HepG2 (cell line): ENCODE results near the gene COX4I2. TPM values are rescaled to one million over a fixed set of nuclear protein-coding genes. Genes with fewer than 3 reads are reported as not detected.

Experiments
- BRD4 ChIP-seq: sonication (generic); formaldehyde crosslinking; IDR thresholded peaks from 2 replicates; pipeline ENCODE4 v1.4.0; 2020; ENCODE audit warnings: missing genetic modification reagents
- DBP ChIP-seq: sonication (generic); formaldehyde crosslinking; IDR thresholded peaks from 2 replicates; pipeline ENCODE4 v1.4.0; 2020; ENCODE audit warnings: missing genetic modification reagents; ENCODE audit errors: not compliant biosample characterization
- IRF1 ChIP-seq: sonication (generic); formaldehyde crosslinking; IDR thresholded peaks from 2 replicates; pipeline ENCODE4 v1.4.0; 2020; ENCODE audit warnings: low read depth, mild to moderate bottlenecking, missing genetic modification reagents
- KAT8 ChIP-seq: IDR thresholded peaks from 2 replicates; pipeline ENCODE4 v1.6.1; 2016; ENCODE audit warnings: missing genetic modification reagents, missing compliant biosample characterization
- MEIS1 ChIP-seq: sonication (generic); formaldehyde crosslinking; IDR thresholded peaks from 2 replicates; pipeline ENCODE4 v1.9.0; 2021; ENCODE audit warnings: mild to moderate bottlenecking, missing genetic modification reagents, moderate library complexity, borderline replicate concordance
- NAIF1 ChIP-seq: sonication (generic); formaldehyde crosslinking; IDR thresholded peaks from 2 replicates; pipeline ENCODE4 v1.5.0; 2020; ENCODE audit warnings: mild to moderate bottlenecking, missing genetic modification reagents, borderline replicate concordance
- NFKBIZ ChIP-seq: IDR thresholded peaks from 2 replicates; pipeline ENCODE4 v1.6.1; 2018; ENCODE audit warnings: missing genetic modification reagents, missing compliant biosample characterization
- PAX8 ChIP-seq: sonication (generic); formaldehyde crosslinking; IDR thresholded peaks from 2 replicates; pipeline ENCODE4 v1.8.0; 2022; ENCODE audit warnings: mild to moderate bottlenecking, missing genetic modification reagents, borderline replicate concordance
- SKI ChIP-seq: fragments of 450-650 bp; IDR thresholded peaks from one replicate; pipeline ENCODE4 v1.6.1; 2018; ENCODE audit warnings: mild to moderate bottlenecking; ENCODE audit not compliant: partially characterized antibody
- ZBTB46 ChIP-seq: sonication (generic); formaldehyde crosslinking; IDR thresholded peaks from 2 replicates; pipeline ENCODE4 v1.4.0; 2020; ENCODE audit warnings: mild to moderate bottlenecking, missing genetic modification reagents, borderline replicate concordance
- ZMAT3 ChIP-seq: sonication (generic); formaldehyde crosslinking; conservative IDR thresholded peaks from 2 replicates; pipeline ENCODE4 v1.7.0; 2021; ENCODE audit warnings: missing genetic modification reagents
- ZNF639 ChIP-seq: conservative IDR thresholded peaks from 2 replicates; pipeline ENCODE4 v1.6.1; 2018; ENCODE audit warnings: missing genetic modification reagents
- polyA plus RNA-seq, 8 experiments: library from polyadenylated mRNA; depleted of rRNA in 3 of 8; stranded (reverse) in 7 of 8; unstranded in 1 of 8; fragments of >200 nt; fragmentation: Illumina TruSeq in 4 of 8; extraction: Trizol in 4 of 8; gene quantifications; 2 replicates each; pipeline versions ENCODE4 v1.2.1 to v1.2.3, GENCODE V29; 2011 to 2016; ENCODE audit warnings: low read depth in 4 of 8, missing spikeins in 1 of 8, mixed read lengths in 1 of 8; ENCODE audit not compliant: insufficient read depth in 1 of 8
- total RNA-seq, 5 experiments: library from RNA; depleted of rRNA; stranded (reverse); fragments of >200 nt; fragmentation: Illumina TruSeq; extraction: Trizol; gene quantifications; 2 replicates each; pipeline ENCODE4 v1.2.3, GENCODE V29; 2016; ENCODE audit warnings: low read depth in 1 of 5
- TF ChIP-seq, protein P1 (sequence below): sonication (generic); formaldehyde crosslinking; IDR thresholded peaks from 2 replicates; pipeline ENCODE4 v1.4.0; 2020; ENCODE audit warnings: missing genetic modification reagents, mild to moderate bottlenecking, borderline replicate concordance
- TF ChIP-seq, protein P2 (sequence below): sonication (generic); formaldehyde crosslinking; conservative IDR thresholded peaks from 2 replicates; pipeline ENCODE4 v1.4.0; 2020; ENCODE audit warnings: missing genetic modification reagents

Gene COX4I2
- total and polyA plus RNA-seq, 2 of the 13 experiments (the other 11 are each of a cell fraction or from before 2014, with no cell fraction given) = 1.1 TPM; not detected in 1

GRCh38 chr20:31661625-31662371 lies 24.1 kb downstream of the COX4I2 start (continued):
- TF ChIP-seq ZNF639 (CRISPR knock-in tag) = no peak
- peak; percentile 73; the same call in 1 of the 2 replicates for TF ChIP-seq NFKBIZ
- TF ChIP-seq, protein P1, sequence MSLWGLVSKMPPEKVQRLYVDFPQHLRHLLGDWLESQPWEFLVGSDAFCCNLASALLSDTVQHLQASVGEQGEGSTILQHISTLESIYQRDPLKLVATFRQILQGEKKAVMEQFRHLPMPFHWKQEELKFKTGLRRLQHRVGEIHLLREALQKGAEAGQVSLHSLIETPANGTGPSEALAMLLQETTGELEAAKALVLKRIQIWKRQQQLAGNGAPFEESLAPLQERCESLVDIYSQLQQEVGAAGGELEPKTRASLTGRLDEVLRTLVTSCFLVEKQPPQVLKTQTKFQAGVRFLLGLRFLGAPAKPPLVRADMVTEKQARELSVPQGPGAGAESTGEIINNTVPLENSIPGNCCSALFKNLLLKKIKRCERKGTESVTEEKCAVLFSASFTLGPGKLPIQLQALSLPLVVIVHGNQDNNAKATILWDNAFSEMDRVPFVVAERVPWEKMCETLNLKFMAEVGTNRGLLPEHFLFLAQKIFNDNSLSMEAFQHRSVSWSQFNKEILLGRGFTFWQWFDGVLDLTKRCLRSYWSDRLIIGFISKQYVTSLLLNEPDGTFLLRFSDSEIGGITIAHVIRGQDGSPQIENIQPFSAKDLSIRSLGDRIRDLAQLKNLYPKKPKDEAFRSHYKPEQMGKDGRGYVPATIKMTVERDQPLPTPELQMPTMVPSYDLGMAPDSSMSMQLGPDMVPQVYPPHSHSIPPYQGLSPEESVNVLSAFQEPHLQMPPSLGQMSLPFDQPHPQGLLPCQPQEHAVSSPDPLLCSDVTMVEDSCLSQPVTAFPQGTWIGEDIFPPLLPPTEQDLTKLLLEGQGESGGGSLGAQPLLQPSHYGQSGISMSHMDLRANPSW (CRISPR knock-in tag) = no peak; the same call in 1 of the 2 replicates
- peak; percentile 25 for TF ChIP-seq DBP (CRISPR knock-in tag)
- peak; percentile 69; the same call in 1 of the 2 replicates for TF ChIP-seq ZMAT3 (CRISPR knock-in tag)
- TF ChIP-seq MEIS1 = peak; percentile 72; the same call in 1 of the 2 replicates
- TF ChIP-seq ZBTB46 (CRISPR knock-in tag) = no peak
- TF ChIP-seq KAT8 = no peak; the same call in 1 of the 2 replicates
- TF ChIP-seq BRD4 (CRISPR knock-in tag) = peak; percentile 22; the same call in 1 of the 2 replicates
- no peak for TF ChIP-seq IRF1 (CRISPR knock-in tag)
- TF ChIP-seq SKI = no peak
- TF ChIP-seq PAX8 = 0 out of 2 replicates have a peak, but pooled peaks have one; percentile 73
- no peak for TF ChIP-seq NAIF1 (CRISPR knock-in tag)
- TF ChIP-seq, protein P2, sequence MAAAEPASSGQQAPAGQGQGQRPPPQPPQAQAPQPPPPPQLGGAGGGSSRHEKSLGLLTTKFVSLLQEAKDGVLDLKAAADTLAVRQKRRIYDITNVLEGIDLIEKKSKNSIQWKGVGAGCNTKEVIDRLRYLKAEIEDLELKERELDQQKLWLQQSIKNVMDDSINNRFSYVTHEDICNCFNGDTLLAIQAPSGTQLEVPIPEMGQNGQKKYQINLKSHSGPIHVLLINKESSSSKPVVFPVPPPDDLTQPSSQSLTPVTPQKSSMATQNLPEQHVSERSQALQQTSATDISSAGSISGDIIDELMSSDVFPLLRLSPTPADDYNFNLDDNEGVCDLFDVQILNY (CRISPR knock-in tag) = peak; percentile 70; the same call in 1 of the 2 replicates
